ENCODE results near the gene PRSS22. TPM values are rescaled to one million over a fixed set of nuclear protein-coding genes. Genes with fewer than 3 reads are reported as not detected.

PRSS22 gene
- total RNA-seq, 1 experiment from 2014 or later: 3.9 TPM

- DNase-seq (ENCODE audit: low spot score) (peak; percentile 50), ATAC-seq (peak; percentile 53)
- TF ChIP-seq ZBTB43 (CRISPR knock-in tag; IDR thresholded peaks at IDR 0.05) (no peak), ZNF671 (CRISPR knock-in tag; IDR thresholded peaks at IDR 0.05) (no peak), E2F1 (CRISPR knock-in tag; IDR thresholded peaks at IDR 0.05) (no peak), FOXK1 (CRISPR knock-in tag; IDR thresholded peaks at IDR 0.05) (no peak), FOXP4 (CRISPR knock-in tag; IDR thresholded peaks at IDR 0.05) (no peak), ZNF512 (CRISPR knock-in tag; IDR thresholded peaks at IDR 0.05; ENCODE audit: borderline replicate concordance) (no peak), ATF1 (CRISPR knock-in tag; IDR thresholded peaks at IDR 0.05) (no peak), ATF3 (CRISPR knock-in tag; conservative IDR thresholded peaks at IDR 0.05) (no peak), ATF6 (CRISPR knock-in tag; IDR thresholded peaks at IDR 0.05) (no peak), SMAD4 (CRISPR knock-in tag; IDR thresholded peaks at IDR 0.05) (no peak), RELA (CRISPR knock-in tag; IDR thresholded peaks at IDR 0.05; ENCODE audit: borderline replicate concordance) (no peak), CREM (CRISPR knock-in tag; IDR thresholded peaks at IDR 0.05) (no peak), ZNF121 (CRISPR knock-in tag; IDR thresholded peaks at IDR 0.05) (no peak), E2F4 (CRISPR knock-in tag; IDR thresholded peaks at IDR 0.05; ENCODE audit: borderline replicate concordance, low read depth) (no peak), ZNF232 (CRISPR knock-in tag; IDR thresholded peaks at IDR 0.05) (no peak), ZMAT4 (CRISPR knock-in tag; IDR thresholded peaks at IDR 0.05) (no peak), SMAD3 (CRISPR knock-in tag; IDR thresholded peaks at IDR 0.05; ENCODE audit: borderline replicate concordance) (no peak), JAZF1 (CRISPR knock-in tag; IDR thresholded peaks at IDR 0.05) (no peak), TEAD4 (CRISPR knock-in tag; IDR thresholded peaks at IDR 0.05) (no peak), ZBTB21 (CRISPR knock-in tag; IDR thresholded peaks at IDR 0.05; ENCODE audit: borderline replicate concordance) (no peak)
- ChIA-PET POLR2A (interaction anchor here (0.6 kb wide), 1 partner anchor 131 kb away, joined by 5 read pairs; no protein-coding TSS in a partner anchor), CTCF (interaction anchor here (0.8 to 2.5 kb wide), 9 partner anchors 10 to 105 kb away, joined by 3 to 12 read pairs (median 4); partner anchors contain the start of genes KREMEN2 and PRSS41)
- H3K9me3 Mint-ChIP-seq: peaks cover 21% of the 10 kb centered on the region
- peak overlapping the region; percentile 91 for H3K4me3 Mint-ChIP-seq
- H3K36me3 Mint-ChIP-seq: peaks cover 8% of the 10 kb centered on the region
- H3K4me1 Mint-ChIP-seq: peaks cover 5% of the 10 kb centered on the region
- H3K27me3 Mint-ChIP-seq (ENCODE audit: low read depth): peaks cover 43% of the 10 kb centered on the region
- no peak overlapping the region for H3K27ac Mint-ChIP-seq
Measured at GRCh38 chr16:2858245-2859025, 465 bp upstream of the PRSS22 start.

Data from WTC11 (cell line).